ENCODE measurements around the gene CFAP298. TPM values are rescaled to one million over a fixed set of nuclear protein-coding genes. Genes with fewer than 3 reads are reported as not detected.

CFAP298 gene
- polyA plus RNA-seq, 1 donor from 2014 or later: 105 TPM

DNA sequence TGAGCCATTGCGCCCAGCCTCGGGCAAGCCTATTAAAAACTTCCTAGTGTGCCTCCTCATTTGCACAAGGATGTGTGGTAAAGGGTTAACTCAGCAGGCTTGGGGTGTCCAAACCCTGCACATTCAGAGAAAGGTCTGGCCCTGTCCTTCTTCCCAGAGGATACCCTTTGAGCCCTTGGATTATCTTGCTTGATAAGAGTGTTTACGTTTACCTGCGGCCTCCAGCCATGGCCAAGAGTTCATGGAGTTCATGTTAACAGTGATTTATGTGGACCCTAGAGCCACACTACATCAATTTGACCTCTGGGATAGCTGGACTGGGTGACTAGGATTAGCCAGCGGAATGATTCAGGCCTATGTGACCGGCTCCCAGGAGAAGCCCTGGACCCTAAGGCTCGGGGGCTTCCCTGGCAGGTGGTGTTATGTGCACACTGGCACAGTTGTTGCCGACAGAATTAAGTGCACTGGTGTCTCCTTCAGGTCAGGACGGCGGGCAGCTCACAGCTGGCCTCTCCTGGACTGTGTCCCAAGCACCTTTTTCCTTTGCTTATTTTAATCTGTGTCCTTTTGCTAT, 19.2 kb downstream of the CFAP298 start:
- Histone ChIP-seq H3K9me3 (ENCODE audit: low read length) (no peaks in the 10 kb centered on the region), H3K9ac (ENCODE audit: low read length) (no peak overlapping the region)
- TF ChIP-seq RAD21 (conservative IDR thresholded peaks at IDR 0.05): no peak
- no peak for TF ChIP-seq EP300 (conservative IDR thresholded peaks at IDR 0.05; ENCODE audit: poor library complexity, severe bottlenecking)
- TF ChIP-seq EZH2 (IDR thresholded peaks at IDR 0.05; ENCODE audit: borderline replicate concordance, insufficient read depth, low read length, poor library complexity, severe bottlenecking): no peak
- TF ChIP-seq POLR2AphosphoS5 (IDR thresholded peaks at IDR 0.05): no peak
- TF ChIP-seq, protein P1, sequence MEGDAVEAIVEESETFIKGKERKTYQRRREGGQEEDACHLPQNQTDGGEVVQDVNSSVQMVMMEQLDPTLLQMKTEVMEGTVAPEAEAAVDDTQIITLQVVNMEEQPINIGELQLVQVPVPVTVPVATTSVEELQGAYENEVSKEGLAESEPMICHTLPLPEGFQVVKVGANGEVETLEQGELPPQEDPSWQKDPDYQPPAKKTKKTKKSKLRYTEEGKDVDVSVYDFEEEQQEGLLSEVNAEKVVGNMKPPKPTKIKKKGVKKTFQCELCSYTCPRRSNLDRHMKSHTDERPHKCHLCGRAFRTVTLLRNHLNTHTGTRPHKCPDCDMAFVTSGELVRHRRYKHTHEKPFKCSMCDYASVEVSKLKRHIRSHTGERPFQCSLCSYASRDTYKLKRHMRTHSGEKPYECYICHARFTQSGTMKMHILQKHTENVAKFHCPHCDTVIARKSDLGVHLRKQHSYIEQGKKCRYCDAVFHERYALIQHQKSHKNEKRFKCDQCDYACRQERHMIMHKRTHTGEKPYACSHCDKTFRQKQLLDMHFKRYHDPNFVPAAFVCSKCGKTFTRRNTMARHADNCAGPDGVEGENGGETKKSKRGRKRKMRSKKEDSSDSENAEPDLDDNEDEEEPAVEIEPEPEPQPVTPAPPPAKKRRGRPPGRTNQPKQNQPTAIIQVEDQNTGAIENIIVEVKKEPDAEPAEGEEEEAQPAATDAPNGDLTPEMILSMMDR (IDR thresholded peaks at IDR 0.05; ENCODE audit: poor library complexity, severe bottlenecking): no peak
- TF ChIP-seq, protein P2, sequence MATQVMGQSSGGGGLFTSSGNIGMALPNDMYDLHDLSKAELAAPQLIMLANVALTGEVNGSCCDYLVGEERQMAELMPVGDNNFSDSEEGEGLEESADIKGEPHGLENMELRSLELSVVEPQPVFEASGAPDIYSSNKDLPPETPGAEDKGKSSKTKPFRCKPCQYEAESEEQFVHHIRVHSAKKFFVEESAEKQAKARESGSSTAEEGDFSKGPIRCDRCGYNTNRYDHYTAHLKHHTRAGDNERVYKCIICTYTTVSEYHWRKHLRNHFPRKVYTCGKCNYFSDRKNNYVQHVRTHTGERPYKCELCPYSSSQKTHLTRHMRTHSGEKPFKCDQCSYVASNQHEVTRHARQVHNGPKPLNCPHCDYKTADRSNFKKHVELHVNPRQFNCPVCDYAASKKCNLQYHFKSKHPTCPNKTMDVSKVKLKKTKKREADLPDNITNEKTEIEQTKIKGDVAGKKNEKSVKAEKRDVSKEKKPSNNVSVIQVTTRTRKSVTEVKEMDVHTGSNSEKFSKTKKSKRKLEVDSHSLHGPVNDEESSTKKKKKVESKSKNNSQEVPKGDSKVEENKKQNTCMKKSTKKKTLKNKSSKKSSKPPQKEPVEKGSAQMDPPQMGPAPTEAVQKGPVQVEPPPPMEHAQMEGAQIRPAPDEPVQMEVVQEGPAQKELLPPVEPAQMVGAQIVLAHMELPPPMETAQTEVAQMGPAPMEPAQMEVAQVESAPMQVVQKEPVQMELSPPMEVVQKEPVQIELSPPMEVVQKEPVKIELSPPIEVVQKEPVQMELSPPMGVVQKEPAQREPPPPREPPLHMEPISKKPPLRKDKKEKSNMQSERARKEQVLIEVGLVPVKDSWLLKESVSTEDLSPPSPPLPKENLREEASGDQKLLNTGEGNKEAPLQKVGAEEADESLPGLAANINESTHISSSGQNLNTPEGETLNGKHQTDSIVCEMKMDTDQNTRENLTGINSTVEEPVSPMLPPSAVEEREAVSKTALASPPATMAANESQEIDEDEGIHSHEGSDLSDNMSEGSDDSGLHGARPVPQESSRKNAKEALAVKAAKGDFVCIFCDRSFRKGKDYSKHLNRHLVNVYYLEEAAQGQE (IDR thresholded peaks at IDR 0.05; ENCODE audit: borderline replicate concordance): no peak
- no peak for TF ChIP-seq TAF1 (IDR thresholded peaks at IDR 0.05; ENCODE audit: low read depth)
- TF ChIP-seq SMC3 (conservative IDR thresholded peaks at IDR 0.05; ENCODE audit: poor library complexity): no peak
- no peak for TF ChIP-seq MXI1 (conservative IDR thresholded peaks at IDR 0.05; ENCODE audit: poor library complexity, severe bottlenecking)

DNA sequence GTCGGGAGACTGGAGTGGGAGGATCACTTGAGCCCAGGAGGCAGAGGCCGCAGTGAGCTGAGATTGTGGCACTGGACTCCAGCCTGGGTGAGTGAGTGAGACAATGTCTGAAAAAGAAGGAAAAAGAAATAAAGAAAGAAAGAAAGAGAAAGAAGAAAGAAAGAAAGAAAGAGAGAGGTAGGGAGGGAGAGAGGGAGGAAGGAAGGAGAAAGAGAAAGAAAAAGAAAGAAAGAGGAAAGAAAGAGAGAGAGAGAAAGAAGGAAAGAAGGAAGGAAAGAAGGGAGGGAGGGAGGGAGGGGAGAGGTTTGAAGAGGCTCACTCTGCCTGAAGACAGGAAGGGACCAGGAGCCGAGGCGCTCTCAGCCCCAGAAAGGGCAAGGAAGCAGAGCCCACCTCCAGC, 22.0 kb downstream of the CFAP298 start:
- Histone ChIP-seq H4K20me1 (ENCODE audit: insufficient read depth) (no peaks in the 10 kb centered on the region), H3K4me2 (ENCODE audit: low read length) (no peak overlapping the region), H3K27ac (ENCODE audit: low read length) (no peak overlapping the region), H3K79me2 (replicated peaks; ENCODE audit: insufficient read depth, low read length) (no peaks in the 10 kb centered on the region), H3K27me3 (ENCODE audit: insufficient read depth, low read depth, low read length) (no peaks in the 10 kb centered on the region), H3F3A (ENCODE audit: insufficient read depth, low read length, poor library complexity, severe bottlenecking) (no peaks in the 10 kb centered on the region), H3K4me3 (ENCODE audit: low read length) (no peak overlapping the region), H3K9me3 (ENCODE audit: low read length) (no peaks in the 10 kb centered on the region), H3K36me3 (ENCODE audit: insufficient read depth, low read length) (no peaks in the 10 kb centered on the region), H3K9me2 (ENCODE audit: insufficient read depth, low read length) (no peaks in the 10 kb centered on the region), H3K9ac (ENCODE audit: low read length) (no peak overlapping the region), H2AFZ (ENCODE audit: low read depth, low read length) (no peak overlapping the region)
- TF ChIP-seq EP300 (conservative IDR thresholded peaks at IDR 0.05; ENCODE audit: poor library complexity, severe bottlenecking) (no peak), MXI1 (conservative IDR thresholded peaks at IDR 0.05; ENCODE audit: poor library complexity, severe bottlenecking) (no peak), EZH2 (IDR thresholded peaks at IDR 0.05; ENCODE audit: borderline replicate concordance, insufficient read depth, low read length, poor library complexity, severe bottlenecking) (no peak), TAF1 (IDR thresholded peaks at IDR 0.05; ENCODE audit: low read depth) (no peak), RAD21 (conservative IDR thresholded peaks at IDR 0.05) (no peak), SMC3 (conservative IDR thresholded peaks at IDR 0.05; ENCODE audit: poor library complexity) (no peak), POLR2AphosphoS5 (IDR thresholded peaks at IDR 0.05) (no peak)
- TF ChIP-seq, protein P1 (IDR thresholded peaks at IDR 0.05; ENCODE audit: poor library complexity, severe bottlenecking): no peak
- TF ChIP-seq, protein P2 (IDR thresholded peaks at IDR 0.05; ENCODE audit: borderline replicate concordance): no peak

More for the DNA sequence above, 19.2 kb downstream of the CFAP298 start:
- Histone ChIP-seq H2AFZ (ENCODE audit: low read depth, low read length) (no peak overlapping the region), H3F3A (ENCODE audit: insufficient read depth, low read length, poor library complexity, severe bottlenecking) (no peaks in the 10 kb centered on the region), H3K36me3 (ENCODE audit: insufficient read depth, low read length) (no peaks in the 10 kb centered on the region), H3K79me2 (replicated peaks; ENCODE audit: insufficient read depth, low read length) (no peaks in the 10 kb centered on the region), H3K27me3 (ENCODE audit: insufficient read depth, low read depth, low read length) (no peaks in the 10 kb centered on the region), H4K20me1 (ENCODE audit: insufficient read depth) (no peaks in the 10 kb centered on the region), H3K4me2 (ENCODE audit: low read length) (no peak overlapping the region), H3K4me3 (ENCODE audit: low read length) (no peak overlapping the region), H3K9me2 (ENCODE audit: insufficient read depth, low read length) (no peaks in the 10 kb centered on the region), H3K27ac (ENCODE audit: low read length) (no peak overlapping the region)
